ENCODE data around the gene METTL4. TPM values are rescaled to one million over a fixed set of nuclear protein-coding genes. Genes with fewer than 3 reads are reported as not detected.

METTL4 gene
- polyA plus RNA-seq, 2 of the 4 experiments (the other 2 are of a cell fraction), result 7.1 to 14.9 TPM

- WGBS (ENCODE audit: missing lambda C conversion rate), result 35% methylated on average over 5 of the region's 5 CpGs
- Histone ChIP-seq H3K27ac (peak overlapping the region in 1 of 2 experiments; percentile 94; a peak in 2 of 6 replicates), H3K4me1 (peaks cover 19% of the 10 kb centered on the region), H3K9me3 (no peaks in the 10 kb centered on the region), H3K4me2 (peak overlapping the region; percentile 93), H3K4me3 (peak overlapping the region; percentile 85)
- POLR2A ChIA-PET, result no interaction called here
- no peak for FAIRE-seq
- TF ChIP-seq, protein P1, sequence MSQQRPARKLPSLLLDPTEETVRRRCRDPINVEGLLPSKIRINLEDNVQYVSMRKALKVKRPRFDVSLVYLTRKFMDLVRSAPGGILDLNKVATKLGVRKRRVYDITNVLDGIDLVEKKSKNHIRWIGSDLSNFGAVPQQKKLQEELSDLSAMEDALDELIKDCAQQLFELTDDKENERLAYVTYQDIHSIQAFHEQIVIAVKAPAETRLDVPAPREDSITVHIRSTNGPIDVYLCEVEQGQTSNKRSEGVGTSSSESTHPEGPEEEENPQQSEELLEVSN (IDR thresholded peaks at IDR 0.05; ENCODE audit: borderline replicate concordance, low read depth), result no peak
- TF ChIP-seq TP53 (CRISPR knock-in tag; IDR thresholded peaks at IDR 0.05), result no peak
- TF ChIP-seq REST (IDR thresholded peaks at IDR 0.05), result no peak
- no peak for TF ChIP-seq PHF8 (IDR thresholded peaks at IDR 0.05; ENCODE audit: borderline replicate concordance, low read depth)
- TF ChIP-seq RFX5 (IDR thresholded peaks at IDR 0.05), result no peak
- no peak for TF ChIP-seq ATOH8 (CRISPR knock-in tag; IDR thresholded peaks at IDR 0.05; ENCODE audit: low read depth)
- no peak for TF ChIP-seq KDM5A (IDR thresholded peaks at IDR 0.05)
- TF ChIP-seq NR3C1 (IDR thresholded peaks at IDR 0.05), result no peak
- TF ChIP-seq CHD2 (IDR thresholded peaks at IDR 0.05; ENCODE audit: low read length, partially characterized antibody), result no peak
- TF ChIP-seq FOSL2 (IDR thresholded peaks at IDR 0.05), result no peak
- no peak for TF ChIP-seq FOSL2 (CRISPR knock-in tag; IDR thresholded peaks at IDR 0.05)
- TF ChIP-seq RAD21 (conservative IDR thresholded peaks at IDR 0.05 in 1 of 2, IDR thresholded peaks at IDR 0.05 in 1 of 2), result no peak
- TF ChIP-seq CBX8 (IDR thresholded peaks at IDR 0.05), result no peak
- no peak for TF ChIP-seq CTCF (IDR thresholded peaks at IDR 0.05)
- no peak for TF ChIP-seq FOSB (CRISPR knock-in tag; IDR thresholded peaks at IDR 0.05)
- no peak for TF ChIP-seq ZNF302 (CRISPR knock-in tag; IDR thresholded peaks at IDR 0.05)
- TF ChIP-seq, protein P2, sequence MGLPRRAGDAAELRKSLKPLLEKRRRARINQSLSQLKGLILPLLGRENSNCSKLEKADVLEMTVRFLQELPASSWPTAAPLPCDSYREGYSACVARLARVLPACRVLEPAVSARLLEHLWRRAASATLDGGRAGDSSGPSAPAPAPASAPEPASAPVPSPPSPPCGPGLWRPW (IDR thresholded peaks at IDR 0.05), result no peak
- TF ChIP-seq POLR2A (IDR thresholded peaks at IDR 0.05; ENCODE audit: low read length), result no peak
- ATAC-seq, result no peak
- no peak for DNase-seq (ENCODE audit: low read depth in 1 of 2, low spot score in 1 of 2)
- CTCF ChIA-PET, result no interaction called here
Observed at GRCh38 chr18:2572892-2573291, 1.6 kb upstream of the METTL4 start.

DNA sequence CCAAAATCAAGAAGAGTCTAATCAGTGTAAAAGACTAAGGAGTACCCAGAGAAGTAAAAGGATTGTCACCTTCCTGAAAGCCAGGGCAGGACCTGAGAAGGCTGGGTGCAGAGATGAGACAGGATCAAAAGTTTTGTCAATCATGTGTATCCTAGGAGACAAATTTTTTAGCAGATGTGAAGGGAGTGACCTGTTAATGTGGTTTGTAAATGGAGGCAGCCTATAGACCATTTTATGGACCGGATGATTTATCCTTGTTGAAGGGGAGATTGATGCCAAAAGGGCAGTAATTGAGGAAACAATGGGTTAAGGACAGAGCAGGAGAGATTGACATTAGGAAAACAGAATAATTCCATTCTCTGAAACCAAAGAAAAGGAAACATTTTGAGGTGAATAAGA is 865 bp upstream of the METTL4 start:
- Histone ChIP-seq H3K27ac (peak overlapping the region; percentile 94 to 96; a peak in 5 of 6 replicates), H3K9me3 (no peaks in the 10 kb centered on the region), H3K4me3 (peak overlapping the region; percentile 85), H3K4me1 (peaks cover 19% of the 10 kb centered on the region), H3K4me2 (peak overlapping the region; percentile 93)
- ATAC-seq (peak; percentile 9 to 12; a peak in 2 of 6 replicates), DNase-seq (ENCODE audit: low read depth in 1 of 2, low spot score in 1 of 2) (no peak), FAIRE-seq (no peak)
- POLR2A ChIA-PET, result no interaction called here
- TF ChIP-seq JUN (IDR thresholded peaks at IDR 0.05) (no peak), CHD4 (IDR thresholded peaks at IDR 0.05; ENCODE audit: borderline replicate concordance) (no peak), GATA3 (IDR thresholded peaks at IDR 0.05; ENCODE audit: borderline replicate concordance) (no peak)
- WGBS (ENCODE audit: missing lambda C conversion rate), result 13% methylated on average over 1 of the region's 1 CpG
- CTCF ChIA-PET, result interaction anchor here (0.6 kb wide), 1 partner anchor 996 kb away, joined by 3 read pairs; no protein-coding TSS in a partner anchor

All from A549 (cell line).